ENCODE data around the gene PRSS35.
"Not testable (repeated sequence)": the region's sequence is repeated elsewhere in the genome, so short reads cannot be mapped to it uniquely, and the experiment has no call there.

Gene PRSS35

DNA sequence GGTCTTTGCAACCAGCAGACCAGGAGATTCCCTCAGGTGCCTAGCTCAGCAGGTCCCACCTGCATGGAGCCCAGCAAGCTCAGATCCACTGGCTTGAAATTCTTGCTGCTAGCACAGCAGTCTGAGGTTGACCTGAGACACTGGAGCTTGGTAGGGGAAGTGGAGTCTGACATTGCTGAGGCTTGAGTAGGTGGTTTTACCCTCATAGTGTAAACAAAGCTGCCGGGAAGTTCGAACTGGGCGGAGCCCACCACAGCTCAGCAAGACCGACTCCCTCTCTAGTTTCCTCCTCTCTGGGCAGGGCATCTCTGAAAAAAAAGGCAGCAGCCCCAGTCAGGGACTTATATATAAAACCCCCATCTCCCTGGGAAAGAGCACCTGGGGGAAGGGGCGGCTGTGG lies 34.3 kb downstream of the PRSS35 start:
- Histone ChIP-seq H3K36me3 (no peaks in the 10 kb centered on the region), H3K9me3 (no peaks in the 10 kb centered on the region), H3K4me3 (no peak overlapping the region), H3K27me3 (no peaks in the 10 kb centered on the region), H3K27ac (no peak overlapping the region), H3K4me1 (no peaks in the 10 kb centered on the region)
- no peak for DNase-seq
- intact Hi-C loops (cut with DNase I; ENCODE audit: low total_unique reads): no loop called here
- TF ChIP-seq, protein P1, sequence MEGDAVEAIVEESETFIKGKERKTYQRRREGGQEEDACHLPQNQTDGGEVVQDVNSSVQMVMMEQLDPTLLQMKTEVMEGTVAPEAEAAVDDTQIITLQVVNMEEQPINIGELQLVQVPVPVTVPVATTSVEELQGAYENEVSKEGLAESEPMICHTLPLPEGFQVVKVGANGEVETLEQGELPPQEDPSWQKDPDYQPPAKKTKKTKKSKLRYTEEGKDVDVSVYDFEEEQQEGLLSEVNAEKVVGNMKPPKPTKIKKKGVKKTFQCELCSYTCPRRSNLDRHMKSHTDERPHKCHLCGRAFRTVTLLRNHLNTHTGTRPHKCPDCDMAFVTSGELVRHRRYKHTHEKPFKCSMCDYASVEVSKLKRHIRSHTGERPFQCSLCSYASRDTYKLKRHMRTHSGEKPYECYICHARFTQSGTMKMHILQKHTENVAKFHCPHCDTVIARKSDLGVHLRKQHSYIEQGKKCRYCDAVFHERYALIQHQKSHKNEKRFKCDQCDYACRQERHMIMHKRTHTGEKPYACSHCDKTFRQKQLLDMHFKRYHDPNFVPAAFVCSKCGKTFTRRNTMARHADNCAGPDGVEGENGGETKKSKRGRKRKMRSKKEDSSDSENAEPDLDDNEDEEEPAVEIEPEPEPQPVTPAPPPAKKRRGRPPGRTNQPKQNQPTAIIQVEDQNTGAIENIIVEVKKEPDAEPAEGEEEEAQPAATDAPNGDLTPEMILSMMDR (IDR thresholded peaks at IDR 0.05): no peak

DNA sequence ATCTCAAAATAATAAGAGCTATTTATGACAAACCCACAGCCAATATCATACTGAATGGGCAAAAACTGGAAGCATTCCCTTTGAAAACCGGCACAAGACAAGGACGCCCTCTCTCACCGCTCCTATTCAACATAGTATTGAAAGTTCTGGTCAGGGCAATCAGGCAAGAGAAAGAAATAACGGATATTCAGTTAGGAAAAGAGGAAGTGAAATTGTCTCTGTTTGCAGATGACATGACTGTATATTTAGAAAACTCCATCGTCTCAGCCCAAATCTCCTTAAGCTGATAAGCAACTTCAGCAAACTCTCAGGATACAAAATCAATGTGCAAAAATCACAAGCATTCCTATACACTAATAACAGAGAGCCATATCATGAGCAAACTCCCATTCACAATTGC lies 38.1 kb downstream of the PRSS35 start:
- H3K36me3 ChIP-seq, H3K4me3 ChIP-seq, DNase-seq: not testable (repeated sequence)

DNA sequence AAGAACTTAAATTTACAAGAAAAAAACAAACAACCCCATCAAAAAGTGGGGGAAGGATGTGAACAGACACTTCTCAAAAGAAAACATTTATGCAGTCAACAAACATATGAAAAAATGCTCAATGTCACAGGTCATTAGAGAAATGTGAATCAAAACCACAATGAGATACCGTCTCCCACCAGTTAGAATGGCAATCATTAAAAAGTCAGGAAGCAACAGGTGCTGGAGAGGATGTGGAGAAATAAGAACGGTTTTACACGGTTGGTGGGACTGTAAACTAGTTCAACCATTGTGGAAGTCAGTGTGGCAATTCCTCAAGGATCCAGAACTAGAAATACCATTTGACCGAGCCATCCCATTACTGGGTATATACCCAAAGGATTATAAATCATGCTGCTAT lies 39.4 kb downstream of the PRSS35 start:
- DNase-seq; H3K4me3 ChIP-seq; H3K27ac ChIP-seq; H3K36me3 ChIP-seq; H3K9me3 ChIP-seq; intact Hi-C loops (cut with DNase I; ENCODE audit: low total_unique reads); H3K27me3 ChIP-seq; H3K4me1 ChIP-seq: not testable (repeated sequence)

More for the DNA sequence above, 38.1 kb downstream of the PRSS35 start:
- H3K9me3 ChIP-seq; H3K27ac ChIP-seq; H3K4me1 ChIP-seq; intact Hi-C loops (cut with DNase I; ENCODE audit: low total_unique reads); H3K27me3 ChIP-seq: not testable (repeated sequence)

DNA sequence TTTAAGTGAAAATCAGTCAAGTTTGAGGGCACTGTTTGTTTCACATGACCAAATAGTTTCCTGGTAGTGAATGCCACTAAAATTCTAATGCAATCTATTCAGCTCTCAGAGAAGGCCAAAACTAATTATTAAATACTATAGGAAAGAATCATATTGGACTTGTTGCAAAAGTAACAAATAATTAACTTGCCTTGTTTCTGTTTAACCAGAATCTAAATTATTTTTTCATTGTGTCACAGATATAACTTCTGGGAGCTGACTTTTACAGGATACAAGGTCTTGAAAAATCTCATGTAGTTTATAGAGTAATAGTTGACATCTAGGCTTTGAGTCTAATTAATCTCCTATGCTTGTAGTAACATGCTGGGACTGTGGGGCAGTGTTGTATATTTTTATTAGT lies 44.5 kb downstream of the PRSS35 start:
- H3K9me3 ChIP-seq: no peaks in the 10 kb centered on the region
- no peak overlapping the region for H3K27ac ChIP-seq
- H3K4me3 ChIP-seq: no peak overlapping the region
- no peak for DNase-seq
- H3K36me3 ChIP-seq: no peaks in the 10 kb centered on the region
- TF ChIP-seq, protein P1 (IDR thresholded peaks at IDR 0.05): no peak
- no peaks in the 10 kb centered on the region for H3K27me3 ChIP-seq
- H3K4me1 ChIP-seq: no peaks in the 10 kb centered on the region
- intact Hi-C loops (cut with DNase I; ENCODE audit: low total_unique reads): no loop called here

DNA sequence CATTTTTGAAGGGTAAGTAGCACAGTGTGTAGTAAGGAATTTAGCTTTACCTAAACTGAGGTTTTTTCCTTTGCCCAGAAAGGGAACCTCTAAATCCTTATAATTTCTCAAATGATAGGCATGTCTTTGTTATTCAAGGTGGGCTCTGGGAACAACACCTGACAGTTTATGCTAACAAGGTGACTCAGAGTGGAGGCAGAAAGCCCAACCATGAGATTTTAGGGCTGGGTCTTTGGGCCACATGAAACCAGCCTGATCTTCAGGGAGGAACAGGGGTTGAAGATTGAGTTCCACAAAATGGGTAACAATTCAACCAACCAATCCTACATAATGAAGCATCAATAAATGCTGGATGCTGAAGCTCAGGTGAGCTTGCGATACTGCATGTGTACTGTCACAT lies 46.6 kb downstream of the PRSS35 start:
- Histone ChIP-seq H3K4me1 (no peaks in the 10 kb centered on the region), H3K4me3 (no peak overlapping the region), H3K27me3 (no peaks in the 10 kb centered on the region), H3K27ac (no peak overlapping the region), H3K36me3 (peaks cover 0 to 4% (median 0%) of the 10 kb centered on the region in 3 donors), H3K9me3 (no peaks in the 10 kb centered on the region)
- DNase-seq: no peak
- TF ChIP-seq, protein P1 (IDR thresholded peaks at IDR 0.05): no peak
- intact Hi-C loops (cut with DNase I; ENCODE audit: low total_unique reads): no loop called here

DNA sequence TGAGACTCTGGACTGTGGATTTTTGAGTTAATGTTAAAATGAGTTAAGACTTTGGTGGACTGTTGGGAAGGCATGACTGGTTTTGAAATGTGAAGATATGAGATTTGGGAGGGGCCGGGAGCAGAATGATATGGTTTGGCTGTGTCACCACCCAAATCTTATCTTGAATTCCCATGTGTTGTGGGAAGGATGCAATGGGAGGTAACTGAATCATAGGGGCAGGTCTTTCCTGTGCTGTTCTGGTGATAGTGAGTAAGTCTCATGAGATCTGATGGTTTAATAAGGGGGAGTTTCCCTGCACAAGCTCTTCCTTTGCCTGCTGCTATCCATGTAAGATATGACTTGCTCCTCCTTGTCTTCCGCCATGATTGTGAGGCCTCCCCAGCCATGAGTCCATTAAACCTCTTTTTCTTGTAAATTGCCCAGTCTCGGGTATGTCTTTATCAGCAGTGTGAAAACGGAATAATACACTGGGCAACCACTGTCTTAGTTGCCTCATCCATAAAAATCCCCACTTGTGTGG lies 59.4 kb downstream of the PRSS35 start:
- H3K36me3 ChIP-seq; H3K4me1 ChIP-seq; H3K4me3 ChIP-seq; intact Hi-C loops (cut with DNase I; ENCODE audit: low total_unique reads); H3K27ac ChIP-seq; H3K27me3 ChIP-seq; H3K9me3 ChIP-seq; DNase-seq: not testable (repeated sequence)

DNA sequence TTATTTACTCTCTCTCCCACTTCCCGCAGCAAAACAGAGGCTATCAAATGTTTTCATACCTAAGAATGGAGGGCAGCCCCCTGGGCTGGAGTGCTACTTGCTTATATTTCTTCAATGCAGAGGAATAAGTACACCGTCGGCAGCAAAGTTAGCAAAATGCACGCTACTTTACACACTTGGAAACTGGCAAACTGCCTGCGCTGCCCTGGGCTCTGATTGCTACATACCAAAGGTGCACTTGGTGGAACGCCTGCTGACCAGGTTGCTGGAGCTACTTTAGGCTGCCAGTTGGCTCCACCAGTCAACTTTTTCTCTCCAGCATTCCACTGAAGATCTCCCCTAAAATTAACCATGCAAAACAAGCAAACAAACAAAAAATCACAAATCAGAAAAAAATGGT lies 62.4 kb downstream of the PRSS35 start:
- Histone ChIP-seq H3K9me3 (no peaks in the 10 kb centered on the region), H3K4me1 (no peaks in the 10 kb centered on the region), H3K27ac (no peak overlapping the region), H3K27me3 (no peaks in the 10 kb centered on the region), H3K36me3 (no peaks in the 10 kb centered on the region), H3K4me3 (no peak overlapping the region)
- no peak for DNase-seq
- intact Hi-C loops (cut with DNase I; ENCODE audit: low total_unique reads): no loop called here
- TF ChIP-seq, protein P1 (IDR thresholded peaks at IDR 0.05): no peak

All from tibial artery (tissue), 4 donors.